Smooth muscle cell of the umbilical artery (primary cell): ENCODE measurements around the gene TXNL4A. TPM values are rescaled to one million over a fixed set of nuclear protein-coding genes. Genes with fewer than 3 reads are reported as not detected.

Experiments used
- total RNA-seq: library from RNA; depleted of rRNA; stranded (reverse); fragments of >200 nt; gene quantifications from 2 replicates; pipeline ENCODE4 v1.2.3, GENCODE V29; 2014

Gene TXNL4A
- 33.1 and 38.3 TPM in 2 replicates for total RNA-seq

GRCh38 chr18:79988451-79989194 is at the start of gene TXNL4A:
Gene TXNL4A, minus strand, starts transcription at chr18:79988563. Its CDS starts 171 bp downstream, at chr18:79988392.

GRCh38 chr18:80034068-80034851 is 45.9 kb upstream of the TXNL4A start, which contains the start of gene RBFA:
Gene RBFA, plus strand, starts transcription at chr18:80034434. Its CDS starts 62 bp downstream, at chr18:80034496.

DNA sequence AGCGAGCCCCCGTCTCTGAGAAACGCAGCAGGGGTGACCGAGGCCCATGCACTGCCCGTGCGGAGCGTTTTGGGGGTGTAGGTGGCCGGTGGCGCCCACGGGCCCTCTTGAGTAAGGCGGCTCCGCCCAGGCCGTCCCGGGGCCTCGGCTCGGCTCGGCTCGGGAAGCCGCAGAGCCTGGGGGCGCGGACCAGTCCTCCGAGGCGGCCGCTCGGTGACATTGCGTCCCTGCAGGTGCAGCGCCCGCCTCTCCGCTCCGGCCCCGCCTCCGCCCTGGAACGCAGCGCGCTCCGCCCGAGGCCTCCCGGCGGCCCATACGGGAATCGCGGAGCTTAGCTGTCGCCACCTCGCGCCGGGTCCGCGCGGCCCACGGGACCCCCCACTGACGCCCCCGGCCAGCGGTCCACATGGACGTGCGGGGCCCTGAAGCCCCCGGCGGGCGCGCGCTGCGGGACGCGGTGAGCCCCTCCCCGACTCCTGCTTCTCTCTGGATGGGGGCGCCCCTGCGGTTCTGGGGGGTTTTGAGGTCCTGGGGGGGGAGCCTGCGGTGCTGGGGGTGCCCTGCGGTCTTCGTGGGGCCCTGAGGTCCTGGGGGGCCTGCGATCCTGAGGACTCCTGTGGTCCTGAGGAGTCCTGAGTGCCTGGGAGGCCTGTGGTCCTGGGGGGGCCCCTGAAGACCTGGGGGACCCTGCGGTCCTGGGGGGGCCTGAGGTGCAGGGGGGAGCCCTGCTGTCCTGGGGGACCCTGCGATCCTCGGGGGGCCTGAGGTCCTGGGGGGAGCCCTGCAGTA is 23.8 kb downstream of the TXNL4A start, which contains the start of gene HSBP1L1:
HSBP1L1 (plus strand) TSS at position 314 of the 789 bp plus-strand sequence; CDS start at position 407, 93 bp downstream.

DNA sequence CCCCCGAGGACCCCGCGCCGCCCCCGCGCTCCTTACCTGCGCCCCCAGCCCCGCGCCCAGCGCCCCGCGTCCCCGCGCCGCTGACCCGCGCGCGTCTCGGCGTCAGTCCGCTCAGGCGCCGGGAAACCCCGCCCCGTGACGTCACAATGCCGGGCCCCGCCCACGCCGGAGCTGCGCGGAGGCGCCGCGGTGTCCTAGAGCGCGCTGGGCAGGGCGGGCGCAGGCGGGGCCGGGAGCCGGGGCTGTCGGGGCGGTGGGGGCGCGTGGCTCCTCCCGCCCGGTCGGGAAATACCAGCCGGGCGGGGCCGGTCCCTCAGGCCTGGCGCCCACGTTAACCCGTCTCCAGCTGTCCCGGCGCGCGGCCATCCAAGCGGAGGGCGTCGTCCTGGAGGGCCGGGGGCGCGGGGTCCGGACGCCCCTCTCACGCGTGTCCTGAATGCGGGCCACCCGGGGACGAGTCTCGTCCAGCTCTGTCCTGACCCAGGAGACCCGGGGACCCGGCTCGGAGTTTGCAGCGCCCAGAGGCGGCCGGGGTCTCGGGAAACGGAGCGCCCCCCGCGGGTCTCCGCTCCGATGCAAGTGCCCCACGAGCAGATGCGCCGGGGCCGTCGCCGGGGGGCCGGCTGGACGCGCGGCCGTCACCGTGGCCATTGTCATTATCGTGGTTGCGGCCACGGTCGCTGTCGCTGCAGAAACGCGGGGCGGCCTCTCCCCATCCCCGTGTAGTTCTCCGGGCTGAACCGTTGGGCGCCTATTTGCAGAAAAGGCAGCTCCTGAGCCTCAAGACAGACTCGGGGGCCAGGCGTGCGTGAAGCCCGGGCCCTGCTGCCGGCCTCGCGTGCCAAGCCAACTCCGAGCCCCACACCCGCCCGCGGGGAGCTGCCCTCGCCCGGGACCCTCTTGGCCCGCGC is 36.6 kb downstream of the TXNL4A start, which contains the start of gene SLC66A2:
SLC66A2 (minus strand) TSS at position 109 of the 911 bp plus-strand sequence. CDS start 727 bp downstream, outside the sequence.

Other genes with a start within 250 kb of the TXNL4A start
- gene KCNG2, start 190.6 kb downstream of the TXNL4A start, total RNA-seq: not detected in 2 replicates
- 33.7 and 34.4 TPM in 2 replicates for gene SLC66A2, start 36.9 kb downstream of the TXNL4A start, total RNA-seq
- 1.5 and 5.0 TPM in 2 replicates for gene HSBP1L1, start 23.9 kb downstream of the TXNL4A start, total RNA-seq
- gene RBFA, start 45.9 kb upstream of the TXNL4A start, total RNA-seq: 10.7 and 20.1 TPM in 2 replicates
- 12.5 and 19.0 TPM in 2 replicates for gene ADNP2, start 120.7 kb upstream of the TXNL4A start, total RNA-seq